ENCODE results near the gene GPR68.

GPR68 gene, protein sequence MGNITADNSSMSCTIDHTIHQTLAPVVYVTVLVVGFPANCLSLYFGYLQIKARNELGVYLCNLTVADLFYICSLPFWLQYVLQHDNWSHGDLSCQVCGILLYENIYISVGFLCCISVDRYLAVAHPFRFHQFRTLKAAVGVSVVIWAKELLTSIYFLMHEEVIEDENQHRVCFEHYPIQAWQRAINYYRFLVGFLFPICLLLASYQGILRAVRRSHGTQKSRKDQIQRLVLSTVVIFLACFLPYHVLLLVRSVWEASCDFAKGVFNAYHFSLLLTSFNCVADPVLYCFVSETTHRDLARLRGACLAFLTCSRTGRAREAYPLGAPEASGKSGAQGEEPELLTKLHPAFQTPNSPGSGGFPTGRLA

DNA sequence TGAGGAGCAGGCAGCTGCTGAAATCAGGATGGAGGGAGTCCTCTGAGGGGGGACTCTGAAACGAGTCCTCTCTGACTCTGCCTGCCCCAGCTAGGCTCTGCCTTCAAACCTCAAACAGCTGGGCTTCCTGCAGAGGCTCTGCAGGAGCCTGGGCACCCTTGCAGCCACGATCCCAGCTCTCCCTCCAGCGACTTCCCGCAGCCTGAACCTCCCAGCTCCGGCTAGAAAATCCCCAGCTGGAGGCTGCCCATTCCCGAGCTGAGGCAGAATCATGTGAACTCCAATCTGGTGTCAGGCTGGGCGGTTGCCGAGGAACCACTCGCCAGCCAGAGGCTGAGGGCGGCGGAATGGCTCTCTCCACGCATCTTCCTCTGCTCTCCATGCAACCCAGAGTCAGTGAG is at the start of gene GPR68:
Gene GPR68, minus strand, starts transcription at position 204 of the 401 bp plus-strand sequence. CDS start 9,654 bp downstream, outside the sequence.
- DNase-seq (ENCODE audit: low read depth in 3 of 3), result no peak

DNA sequence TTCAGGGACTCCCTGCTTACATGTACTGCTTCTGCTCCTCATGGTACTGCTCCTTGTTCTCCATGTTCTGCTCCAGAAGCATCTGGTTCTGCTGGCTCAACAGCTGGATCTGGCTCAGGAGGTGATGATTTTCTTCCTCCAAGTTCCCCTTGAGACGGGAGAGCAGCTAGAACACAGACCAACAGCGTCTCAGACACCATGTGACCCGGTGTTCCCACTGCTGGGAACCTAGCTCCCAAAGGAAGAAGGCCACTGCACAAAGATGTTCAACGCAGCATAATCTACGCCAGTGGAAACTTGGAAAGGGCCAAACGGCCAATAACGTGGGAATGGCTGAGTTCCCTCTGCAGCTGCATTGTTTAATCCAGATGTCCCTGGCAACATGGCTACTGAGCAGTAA is 49.6 kb upstream of the GPR68 start:
- no peak for DNase-seq (ENCODE audit: low read depth in 3 of 3)

DNA sequence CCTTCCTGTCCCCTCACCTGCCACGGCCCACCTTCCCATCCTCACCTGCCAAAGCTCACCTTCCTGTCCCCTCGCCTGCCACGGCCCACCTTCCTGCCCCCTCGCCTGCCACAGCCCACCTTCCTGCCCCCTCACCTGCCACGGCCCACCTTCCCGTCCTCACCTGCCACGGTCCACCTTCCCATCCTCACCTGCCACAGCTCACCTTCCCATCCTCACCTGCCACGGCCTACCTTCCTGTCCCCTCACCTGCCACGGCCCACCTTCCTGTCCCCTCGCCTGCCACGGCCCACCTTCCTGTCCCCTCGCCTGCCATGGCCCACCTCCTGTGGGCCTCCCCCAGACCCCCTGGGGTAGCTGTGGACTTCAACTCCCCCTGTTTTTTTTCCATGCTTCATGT is 48.8 kb upstream of the GPR68 start:
- no peak for DNase-seq (ENCODE audit: low read depth in 3 of 3)

DNA sequence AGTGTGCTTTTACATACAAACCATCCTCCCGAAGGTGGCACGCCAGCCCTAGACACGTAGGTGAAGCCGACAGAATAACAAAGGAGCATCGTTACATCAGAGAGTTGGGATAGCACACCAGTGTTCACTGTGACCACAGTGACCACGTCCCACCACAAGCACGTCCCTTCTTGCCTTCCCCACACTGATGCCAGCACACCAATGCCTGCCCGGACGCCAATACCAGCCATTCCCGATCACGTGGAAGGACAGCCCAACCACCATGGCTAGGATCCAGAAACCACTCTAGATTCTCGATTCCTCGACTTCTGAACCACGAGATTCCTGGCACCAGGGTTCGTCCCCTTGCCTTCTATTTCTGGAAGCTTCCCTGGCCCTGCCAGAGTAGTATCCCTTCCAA is 48.0 kb upstream of the GPR68 start:
- DNase-seq (ENCODE audit: low read depth in 3 of 3), result no peak

DNA sequence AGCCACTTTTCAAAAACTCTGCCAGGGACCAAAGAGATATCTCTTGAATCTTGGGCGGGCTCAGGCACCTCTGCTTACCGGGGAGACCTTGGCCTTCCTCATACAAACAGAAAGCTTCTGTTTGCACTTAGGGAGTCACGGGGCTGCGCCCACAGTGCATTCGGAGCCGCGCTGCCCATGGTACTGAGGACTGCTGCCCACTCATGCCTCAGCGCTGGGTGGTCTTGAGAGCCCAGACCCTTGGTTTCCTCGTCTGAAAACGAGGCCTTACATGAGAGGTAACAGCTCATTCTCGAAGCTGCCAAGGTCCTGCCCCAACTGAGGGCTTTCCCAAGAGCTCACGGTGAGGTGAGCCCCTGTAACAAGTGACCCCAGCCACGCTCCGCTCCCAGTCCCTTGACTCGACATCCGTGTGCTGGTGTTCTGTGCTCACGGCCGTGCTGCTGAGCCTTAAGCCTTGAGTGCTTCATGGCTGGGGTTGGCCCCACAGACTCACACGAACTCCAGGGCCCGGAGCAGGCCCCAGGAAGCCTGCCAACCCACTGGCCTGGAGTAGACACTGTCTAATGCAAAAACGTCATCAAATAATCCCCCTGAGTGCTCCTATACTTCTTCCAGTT is 47.4 kb upstream of the GPR68 start:
- no peak for DNase-seq (ENCODE audit: low read depth in 3 of 3)

DNA sequence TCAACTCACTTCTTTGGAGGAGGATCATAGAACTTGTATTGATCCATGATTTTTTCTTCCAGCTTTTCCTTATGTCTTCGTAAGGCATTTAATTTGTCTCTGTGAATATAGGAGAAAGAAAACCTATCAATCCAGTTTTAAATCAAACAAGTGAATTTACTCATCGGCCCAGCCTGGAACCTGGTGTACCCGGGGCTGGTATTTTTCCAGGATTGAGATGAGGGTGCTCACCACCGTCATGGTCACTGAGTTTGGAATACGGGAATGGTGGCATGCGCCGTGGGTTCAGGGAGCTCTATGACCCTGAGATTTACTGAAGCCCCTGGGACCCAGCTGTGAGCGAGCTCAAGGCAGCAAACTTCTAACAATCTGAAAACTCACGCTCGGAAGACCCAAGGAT is 46.5 kb upstream of the GPR68 start:
- no peak for DNase-seq (ENCODE audit: low read depth in 3 of 3)

DNA sequence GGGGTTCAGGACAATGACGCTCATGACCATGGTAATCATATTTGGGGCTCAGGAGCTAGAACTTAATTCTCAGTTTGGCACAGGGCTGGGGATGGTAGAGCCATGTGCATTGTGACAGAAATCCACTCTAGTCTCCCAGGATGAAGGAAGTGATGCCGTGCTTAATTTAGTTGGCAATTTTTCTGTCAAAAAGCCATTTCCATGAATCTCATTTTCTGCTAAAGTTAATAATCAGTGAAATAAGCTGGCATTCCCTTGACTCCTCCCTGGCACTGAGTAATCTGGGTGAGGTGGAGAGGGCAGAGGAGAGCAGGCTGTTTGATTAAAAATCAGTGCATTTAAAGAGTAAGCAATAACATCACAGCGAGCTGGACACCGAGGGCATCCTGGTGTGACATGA is 45.0 kb upstream of the GPR68 start:
- DNase-seq (ENCODE audit: low read depth in 3 of 3), result no peak

DNA sequence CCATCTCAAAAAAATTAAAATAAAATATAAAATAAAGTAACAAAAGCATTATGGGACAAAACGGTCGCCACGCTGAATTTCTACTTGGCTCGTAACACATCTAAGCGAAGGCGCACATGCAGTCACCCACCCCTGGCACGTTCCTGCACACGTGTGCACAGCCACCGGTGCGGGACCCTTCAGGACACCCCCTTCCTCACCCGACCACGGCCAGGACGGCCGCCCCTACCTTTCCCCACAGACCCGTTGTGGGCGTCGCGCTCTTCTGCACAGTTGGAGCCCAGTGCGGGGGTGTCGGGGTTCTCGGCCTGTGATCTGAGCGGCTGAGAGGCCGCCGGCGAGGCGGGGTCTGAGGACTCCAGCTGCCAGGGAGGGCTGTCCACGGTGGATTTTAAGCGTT is 44.4 kb upstream of the GPR68 start:
- no peak for DNase-seq (ENCODE audit: low read depth in 3 of 3)

DNA sequence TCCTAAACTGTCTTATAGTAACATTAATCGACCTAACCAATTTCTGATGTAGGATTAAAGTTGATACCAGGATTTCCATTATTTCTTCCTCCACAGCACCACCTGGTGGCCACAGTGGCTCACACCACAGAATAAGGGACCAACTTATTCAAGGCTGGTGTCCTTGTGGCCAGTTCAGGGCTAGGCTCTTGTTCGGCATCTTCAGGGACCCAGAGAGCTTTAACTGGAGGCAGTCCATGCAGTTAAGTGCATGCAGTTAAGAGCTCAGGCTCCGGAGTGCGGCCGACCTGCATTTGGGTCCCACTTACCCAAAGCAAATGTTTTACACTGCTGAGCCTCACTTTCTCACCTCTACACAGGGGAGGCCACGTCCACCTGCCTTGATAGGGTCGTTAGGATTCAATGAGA is 42.0 kb upstream of the GPR68 start:
- peak; percentile 70 to 76 (median 72) for DNase-seq (ENCODE audit: low read depth in 3 of 3)

DNA sequence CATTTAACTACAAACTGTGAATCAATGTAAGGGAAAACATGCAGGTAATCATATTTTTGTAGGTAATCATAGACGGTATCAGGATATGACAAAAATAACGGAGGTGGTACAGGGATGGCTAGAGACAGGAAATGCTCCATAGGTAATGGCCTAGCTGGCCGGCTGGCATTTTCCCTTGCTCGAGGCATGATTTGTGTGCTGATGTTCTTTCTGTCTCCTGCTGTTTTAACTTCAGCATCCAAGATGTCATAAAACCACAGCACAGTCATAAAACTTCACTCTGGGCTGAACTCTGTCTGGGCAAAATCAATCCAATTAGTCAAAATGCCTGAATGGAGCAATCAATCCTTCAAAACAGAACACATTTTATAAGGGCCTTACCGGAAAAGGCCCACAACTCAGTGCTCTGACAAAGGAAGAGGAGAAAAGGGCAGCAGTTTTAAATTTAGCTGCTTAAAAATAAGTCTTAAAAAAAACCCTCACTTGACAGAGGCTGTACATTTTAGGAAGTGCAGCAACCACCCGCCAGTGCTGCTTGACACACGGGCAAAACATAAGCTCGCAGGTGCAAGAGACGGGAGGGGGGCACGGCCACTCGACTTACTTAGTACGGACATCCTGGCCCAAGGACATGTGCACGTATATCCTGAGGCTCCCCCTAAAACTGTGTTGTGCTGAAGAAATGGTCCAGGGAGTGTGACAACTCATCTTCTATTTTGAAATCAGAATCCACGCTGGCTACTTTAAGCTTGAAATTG is 40.5 kb upstream of the GPR68 start:
- DNase-seq (ENCODE audit: low read depth in 3 of 3), result no peak

DNA sequence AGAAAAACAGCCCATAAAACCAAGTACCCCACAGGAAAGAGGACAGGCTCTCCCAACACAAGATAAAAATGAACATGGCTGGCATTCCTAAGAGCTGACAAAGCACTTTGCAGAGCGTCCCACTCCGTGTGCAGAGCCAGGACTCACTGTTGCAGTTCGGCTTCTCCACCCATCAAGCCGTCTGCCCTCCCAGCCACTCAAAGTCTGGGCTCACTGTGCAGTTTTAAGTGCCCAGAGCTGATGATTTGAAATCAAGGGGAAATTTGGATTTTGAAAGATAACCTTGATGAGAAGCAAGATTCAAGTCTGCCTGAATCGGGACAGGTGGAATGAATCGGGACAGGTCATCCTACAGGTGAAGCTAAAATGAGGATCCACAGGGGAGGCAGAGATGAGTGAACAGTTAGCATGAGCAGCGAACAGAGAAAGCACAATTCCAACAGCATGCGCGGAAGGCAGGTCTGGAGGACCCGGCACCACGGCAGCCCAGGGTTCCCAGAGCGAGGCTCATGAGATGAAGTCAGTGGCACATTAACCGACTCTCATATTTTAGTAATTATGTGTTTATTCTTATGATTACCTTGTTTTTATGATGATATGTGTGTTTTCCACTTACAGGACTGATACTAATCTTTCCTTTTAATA is 39.8 kb upstream of the GPR68 start:
- DNase-seq (ENCODE audit: low read depth in 3 of 3), result no peak

DNA sequence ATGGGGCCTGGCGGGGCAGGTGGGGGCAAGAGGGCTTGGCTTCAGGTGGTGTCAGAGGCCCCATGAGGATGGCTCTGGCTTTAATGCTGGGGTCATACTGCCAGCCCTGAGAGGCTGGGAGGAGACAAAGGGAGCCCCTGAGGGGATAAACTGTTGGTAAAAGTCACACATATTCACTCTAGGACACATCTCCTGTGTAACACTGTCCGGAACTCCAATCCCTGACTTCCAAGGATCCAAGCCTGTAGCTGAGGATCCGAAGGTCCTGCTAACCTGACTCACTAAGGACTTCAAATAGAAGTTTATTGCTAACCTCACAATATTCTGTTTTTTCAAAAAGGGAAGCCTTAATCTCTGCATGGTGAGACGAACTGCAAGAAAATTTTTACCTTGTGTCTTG is 39.2 kb upstream of the GPR68 start:
- no peak for DNase-seq (ENCODE audit: low read depth in 3 of 3)

DNA sequence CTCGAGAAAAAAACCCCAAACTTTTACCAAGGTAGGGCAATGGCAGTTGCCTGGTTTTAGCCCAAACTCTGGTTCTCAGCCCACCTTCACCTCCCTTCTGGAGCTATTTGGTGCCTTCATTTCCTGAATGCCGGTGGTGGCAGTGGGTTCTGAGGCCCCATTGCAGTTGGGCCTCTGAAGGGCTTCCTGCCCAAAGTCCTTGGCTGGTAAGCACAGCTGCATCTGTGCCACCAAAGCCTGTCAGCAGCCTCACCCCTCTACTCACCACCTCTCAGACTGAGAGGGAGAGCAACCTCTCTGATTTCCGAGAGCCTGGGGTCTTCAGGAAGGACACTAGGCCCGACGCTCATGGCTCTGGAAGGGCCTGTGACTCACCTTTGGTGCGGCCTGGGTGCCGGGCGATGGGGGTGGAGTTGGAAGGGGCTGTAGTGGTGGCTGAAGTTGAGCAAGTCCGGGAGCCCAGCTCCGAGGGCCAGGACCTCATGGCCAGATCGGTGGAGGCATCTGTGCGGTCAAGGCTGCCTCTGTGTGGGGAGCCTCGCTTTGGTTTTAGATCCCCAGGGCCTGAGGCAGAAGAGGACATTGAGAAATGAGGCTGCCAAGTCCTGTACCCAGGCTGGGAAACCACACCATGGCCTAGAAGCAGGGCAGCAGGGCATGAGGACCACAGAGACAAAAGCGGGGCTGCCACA is 38.6 kb upstream of the GPR68 start:
- DNase-seq (ENCODE audit: low read depth in 3 of 3), result no peak

DNA sequence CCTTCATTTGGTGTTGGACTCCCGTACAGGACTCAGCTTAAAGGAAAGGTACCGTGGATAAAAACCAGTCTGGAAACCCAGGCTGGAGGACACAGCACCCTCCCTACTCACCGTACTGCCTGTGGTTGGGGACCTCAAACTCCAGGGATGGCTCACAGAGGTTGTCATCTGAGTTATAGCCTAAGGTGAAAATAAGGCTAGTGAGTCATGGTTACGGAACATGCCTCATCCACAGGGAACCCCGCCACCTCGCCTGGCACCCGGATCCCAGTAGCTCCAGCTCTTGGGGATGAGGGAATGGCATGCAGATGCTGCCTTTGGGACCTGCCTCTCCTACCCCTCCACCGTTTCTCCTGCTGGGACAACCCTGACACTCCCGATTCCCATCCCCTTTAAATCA is 36.8 kb upstream of the GPR68 start:
- no peak for DNase-seq (ENCODE audit: low read depth in 3 of 3)

DNA sequence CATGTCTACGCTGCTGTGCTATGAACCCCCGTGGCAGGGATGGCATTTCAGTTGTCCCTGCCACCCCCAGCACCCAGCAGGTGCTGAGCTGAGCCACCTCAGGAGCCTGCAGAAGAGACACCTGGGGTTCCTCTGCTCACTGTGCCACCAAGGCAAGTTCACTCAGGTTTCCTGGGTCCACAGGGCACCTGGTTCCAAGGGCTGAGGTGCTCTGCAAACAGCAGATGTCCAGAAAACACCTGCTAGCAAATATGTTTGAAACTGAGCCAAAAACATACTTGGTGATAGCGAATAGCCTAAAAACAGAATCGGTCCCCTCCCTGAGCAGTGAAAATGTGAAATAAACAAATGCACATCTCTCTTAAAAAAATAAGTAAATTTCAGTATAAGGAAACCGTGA is 35.6 kb upstream of the GPR68 start:
- no peak for DNase-seq (ENCODE audit: low read depth in 3 of 3)

DNA sequence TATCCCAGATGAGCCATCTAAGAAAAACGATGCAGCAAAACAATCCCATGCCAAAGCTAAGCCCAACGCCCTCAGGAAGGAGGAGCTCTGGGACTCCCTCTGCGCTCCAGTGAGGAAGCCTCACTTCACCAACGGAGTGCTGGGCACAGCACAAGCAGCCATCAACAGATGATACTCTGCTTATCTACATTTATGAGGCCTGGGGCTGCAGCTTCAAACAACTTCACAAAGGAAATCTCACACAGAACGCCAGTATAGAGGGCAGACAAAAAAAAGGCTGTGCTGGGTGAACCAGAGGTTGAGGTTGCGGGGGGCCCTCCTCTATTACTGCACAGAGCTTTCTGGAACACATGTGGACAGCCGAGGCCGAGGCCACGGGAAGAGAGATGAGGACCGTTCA is 34.9 kb upstream of the GPR68 start:
- no peak for DNase-seq (ENCODE audit: low read depth in 3 of 3)

DNA sequence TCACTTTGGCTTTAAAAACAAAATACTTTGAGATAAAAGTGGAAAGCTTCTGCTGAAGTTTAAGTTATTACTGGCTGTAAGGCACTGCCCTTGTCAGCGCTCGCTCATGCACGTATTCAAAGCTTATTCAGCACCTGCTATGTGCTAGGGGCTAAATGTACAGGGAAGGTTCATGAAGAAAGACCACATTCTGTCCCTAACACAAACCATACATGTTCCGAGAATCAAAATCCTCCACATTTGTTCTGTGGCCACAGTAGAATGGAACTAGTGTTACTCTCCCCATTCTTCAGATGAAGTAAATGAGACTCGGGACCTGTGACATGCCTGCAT is 33.8 kb upstream of the GPR68 start:
- DNase-seq (ENCODE audit: low read depth in 3 of 3), result no peak

DNA sequence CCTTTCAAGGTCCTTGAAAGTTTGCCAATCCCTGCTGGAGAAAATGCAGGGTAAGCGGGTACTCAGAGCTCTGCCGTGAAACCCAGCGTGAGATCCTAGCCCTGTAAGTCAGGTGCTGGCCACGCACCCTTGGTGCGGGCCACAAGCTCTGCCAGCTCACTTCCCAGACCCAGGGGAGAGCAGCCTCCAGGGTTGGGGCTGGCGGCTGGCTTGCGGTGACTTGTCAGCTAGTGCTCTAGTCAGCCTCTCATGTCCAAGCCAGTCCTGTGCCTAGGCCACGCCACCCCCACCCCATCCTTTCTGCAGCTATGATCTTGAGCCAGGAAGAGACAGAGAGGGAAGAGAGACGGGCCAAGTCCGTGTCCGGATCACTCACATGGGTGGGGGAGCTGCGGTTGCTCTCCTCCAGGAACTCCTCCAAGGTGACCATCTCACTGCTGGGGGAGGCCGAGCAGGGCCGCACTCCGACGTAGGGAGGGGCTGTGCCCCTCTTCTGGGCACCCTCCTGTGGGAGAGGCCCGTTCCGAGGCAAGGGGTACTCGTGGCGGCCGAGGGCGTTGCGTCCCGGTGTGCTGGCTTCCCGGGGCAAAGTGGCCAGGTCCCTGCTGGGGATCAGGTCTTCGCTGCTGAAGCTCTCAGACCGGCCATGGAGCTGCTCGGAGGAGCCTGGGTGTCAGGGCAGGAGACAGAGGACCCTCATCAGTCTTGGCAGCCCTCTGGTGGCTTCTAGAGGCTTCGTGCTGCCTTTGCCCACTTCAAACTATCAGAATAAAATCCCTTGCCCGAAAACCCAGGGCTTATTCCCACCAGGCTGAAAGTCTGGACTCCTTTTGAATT is 33.3 kb upstream of the GPR68 start:
- no peak for DNase-seq (ENCODE audit: low read depth in 3 of 3)

DNA sequence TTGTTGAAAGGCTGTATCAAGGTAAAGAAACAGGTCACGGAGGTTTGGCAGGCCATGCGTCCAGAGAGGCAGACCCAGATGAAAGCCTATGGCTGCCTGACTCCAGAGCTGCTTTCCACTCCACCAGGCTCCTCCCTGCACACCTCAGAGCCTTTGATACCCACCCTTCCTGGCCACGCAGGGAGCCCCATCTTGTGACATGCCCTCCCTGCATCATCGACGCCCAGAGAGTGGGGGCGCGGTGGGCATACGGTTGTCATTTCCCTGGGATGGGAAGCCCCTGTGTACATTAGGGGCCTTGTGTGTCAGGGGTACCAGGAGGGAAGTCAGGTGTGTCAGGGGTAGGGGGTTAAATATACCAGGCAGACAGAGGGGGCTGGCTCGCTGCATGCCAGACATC is 30.3 kb upstream of the GPR68 start:
- no peak for DNase-seq (ENCODE audit: low read depth in 3 of 3)

DNA sequence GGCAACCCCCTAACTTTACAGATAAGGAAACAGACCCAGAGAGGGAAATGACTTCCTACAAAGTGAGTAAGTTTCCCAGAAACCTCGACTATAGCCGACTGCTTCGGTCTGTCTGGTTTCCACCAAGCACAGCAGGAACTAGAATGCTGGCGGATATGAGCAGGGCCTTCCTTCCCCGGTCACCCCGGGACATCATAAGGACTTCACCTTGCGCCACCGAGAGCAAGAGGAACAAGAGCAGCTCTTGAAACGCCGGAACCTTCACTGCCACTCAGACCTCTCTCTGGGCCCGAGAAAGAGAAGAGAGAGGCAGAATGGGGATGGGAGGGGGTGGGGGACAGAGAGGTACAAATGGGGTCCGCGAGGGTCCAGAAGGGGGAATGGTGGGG is 29.4 kb upstream of the GPR68 start:
- no peak for DNase-seq (ENCODE audit: low read depth in 3 of 3)

DNA sequence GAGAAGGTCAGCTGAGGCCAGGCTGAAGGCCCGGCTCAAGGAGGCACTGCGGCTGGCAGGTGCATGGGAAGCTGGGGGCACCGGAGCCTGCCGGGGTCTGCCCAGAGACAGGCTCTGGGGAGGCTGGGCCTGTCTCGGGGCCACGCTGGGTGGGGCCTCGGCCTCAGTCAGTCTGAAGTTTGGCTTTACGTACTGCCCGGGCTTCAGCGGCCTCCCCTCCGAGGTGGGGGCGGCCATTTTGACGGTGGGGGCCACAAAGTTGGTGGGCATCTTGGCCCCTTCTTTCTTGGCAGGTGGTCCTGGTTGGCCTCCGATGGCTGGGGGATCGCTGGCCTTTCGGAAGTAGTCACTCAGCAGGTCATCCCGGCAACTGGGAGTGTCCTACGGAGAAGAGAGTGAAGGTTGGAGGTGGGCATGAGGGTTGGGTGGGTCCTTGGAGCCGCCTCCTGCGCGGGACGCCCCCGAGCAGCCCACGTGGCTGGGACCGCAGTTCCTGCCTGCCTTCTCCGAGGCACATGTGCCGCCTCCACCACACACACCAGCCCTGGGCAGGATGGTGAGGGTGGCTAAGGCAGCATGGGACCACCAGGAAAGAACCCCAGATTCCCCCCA is 28.9 kb upstream of the GPR68 start:
- DNase-seq (ENCODE audit: low read depth in 3 of 3), result no peak
